ENCODE results near the gene KRTAP10-11. TPM values are rescaled to one million over a fixed set of nuclear protein-coding genes. Genes with fewer than 3 reads are reported as not detected.

The KRTAP10-11 gene
- total and polyA plus RNA-seq, 2 experiments from 2014 or later: not detected

DNA sequence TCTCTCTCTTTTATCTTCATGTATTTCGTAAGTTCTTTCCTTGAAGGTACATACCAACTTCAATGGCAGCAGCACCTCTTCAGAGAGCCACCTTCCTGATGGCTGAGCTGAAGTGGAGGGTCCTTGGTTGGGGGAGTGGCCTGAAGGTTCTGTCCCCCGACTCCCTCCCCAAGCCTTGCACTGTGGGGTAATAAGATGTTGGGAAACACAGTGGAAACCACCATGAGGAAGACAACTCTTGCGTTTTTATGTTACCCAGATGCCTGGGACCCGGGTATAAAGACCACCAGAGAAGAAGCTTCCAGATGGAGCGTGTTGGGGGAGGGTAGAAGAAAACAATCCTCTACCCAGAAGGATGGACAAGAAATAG is 12.3 kb downstream of the KRTAP10-11 start:
- Mint-ChIP-seq H3K27me3 (ENCODE audit: insufficient read depth, low read depth, poor library complexity) (peaks cover 8% of the 10 kb centered on the region), H3K4me1 (peaks cover 30% of the 10 kb centered on the region), H3K36me3 (ENCODE audit: low read depth) (peaks cover 9% of the 10 kb centered on the region; the same call in 2 of the 3 replicates), H3K4me3 (no peak overlapping the region), H3K9me3 (peaks cover 18% of the 10 kb centered on the region), H3K27ac (no peak overlapping the region)
- Histone ChIP-seq H4K20me1 (replicated peaks; ENCODE audit: insufficient read depth) (no peaks in the 10 kb centered on the region), H3K36me3 (ENCODE audit: insufficient read depth) (no peaks in the 10 kb centered on the region), H3K4me2 (0 out of 2 replicates have a peak overlapping the region, but pooled peaks have one; percentile 47), H3K4me1 (ENCODE audit: insufficient read depth) (peaks cover 31% of the 10 kb centered on the region), H2AFZ (peak overlapping the region; percentile 86), H3K79me2 (replicated peaks; ENCODE audit: insufficient read depth) (no peaks in the 10 kb centered on the region), H3F3A (replicated peaks; ENCODE audit: low read depth) (0 out of 2 replicates have a peak, but pooled peaks cover 3% of the 10 kb centered on the region), H3K9me2 (ENCODE audit: insufficient read depth) (no peaks in the 10 kb centered on the region), H3K4me3 (no peak overlapping the region), H3K27me3 (ENCODE audit: insufficient read depth) (no peaks in the 10 kb centered on the region), H3K27ac (ENCODE audit: low read depth) (no peak overlapping the region)
- no peak for DNase-seq (ENCODE audit: low spot score)
- no peak for ATAC-seq
- TF ChIP-seq, protein P1, sequence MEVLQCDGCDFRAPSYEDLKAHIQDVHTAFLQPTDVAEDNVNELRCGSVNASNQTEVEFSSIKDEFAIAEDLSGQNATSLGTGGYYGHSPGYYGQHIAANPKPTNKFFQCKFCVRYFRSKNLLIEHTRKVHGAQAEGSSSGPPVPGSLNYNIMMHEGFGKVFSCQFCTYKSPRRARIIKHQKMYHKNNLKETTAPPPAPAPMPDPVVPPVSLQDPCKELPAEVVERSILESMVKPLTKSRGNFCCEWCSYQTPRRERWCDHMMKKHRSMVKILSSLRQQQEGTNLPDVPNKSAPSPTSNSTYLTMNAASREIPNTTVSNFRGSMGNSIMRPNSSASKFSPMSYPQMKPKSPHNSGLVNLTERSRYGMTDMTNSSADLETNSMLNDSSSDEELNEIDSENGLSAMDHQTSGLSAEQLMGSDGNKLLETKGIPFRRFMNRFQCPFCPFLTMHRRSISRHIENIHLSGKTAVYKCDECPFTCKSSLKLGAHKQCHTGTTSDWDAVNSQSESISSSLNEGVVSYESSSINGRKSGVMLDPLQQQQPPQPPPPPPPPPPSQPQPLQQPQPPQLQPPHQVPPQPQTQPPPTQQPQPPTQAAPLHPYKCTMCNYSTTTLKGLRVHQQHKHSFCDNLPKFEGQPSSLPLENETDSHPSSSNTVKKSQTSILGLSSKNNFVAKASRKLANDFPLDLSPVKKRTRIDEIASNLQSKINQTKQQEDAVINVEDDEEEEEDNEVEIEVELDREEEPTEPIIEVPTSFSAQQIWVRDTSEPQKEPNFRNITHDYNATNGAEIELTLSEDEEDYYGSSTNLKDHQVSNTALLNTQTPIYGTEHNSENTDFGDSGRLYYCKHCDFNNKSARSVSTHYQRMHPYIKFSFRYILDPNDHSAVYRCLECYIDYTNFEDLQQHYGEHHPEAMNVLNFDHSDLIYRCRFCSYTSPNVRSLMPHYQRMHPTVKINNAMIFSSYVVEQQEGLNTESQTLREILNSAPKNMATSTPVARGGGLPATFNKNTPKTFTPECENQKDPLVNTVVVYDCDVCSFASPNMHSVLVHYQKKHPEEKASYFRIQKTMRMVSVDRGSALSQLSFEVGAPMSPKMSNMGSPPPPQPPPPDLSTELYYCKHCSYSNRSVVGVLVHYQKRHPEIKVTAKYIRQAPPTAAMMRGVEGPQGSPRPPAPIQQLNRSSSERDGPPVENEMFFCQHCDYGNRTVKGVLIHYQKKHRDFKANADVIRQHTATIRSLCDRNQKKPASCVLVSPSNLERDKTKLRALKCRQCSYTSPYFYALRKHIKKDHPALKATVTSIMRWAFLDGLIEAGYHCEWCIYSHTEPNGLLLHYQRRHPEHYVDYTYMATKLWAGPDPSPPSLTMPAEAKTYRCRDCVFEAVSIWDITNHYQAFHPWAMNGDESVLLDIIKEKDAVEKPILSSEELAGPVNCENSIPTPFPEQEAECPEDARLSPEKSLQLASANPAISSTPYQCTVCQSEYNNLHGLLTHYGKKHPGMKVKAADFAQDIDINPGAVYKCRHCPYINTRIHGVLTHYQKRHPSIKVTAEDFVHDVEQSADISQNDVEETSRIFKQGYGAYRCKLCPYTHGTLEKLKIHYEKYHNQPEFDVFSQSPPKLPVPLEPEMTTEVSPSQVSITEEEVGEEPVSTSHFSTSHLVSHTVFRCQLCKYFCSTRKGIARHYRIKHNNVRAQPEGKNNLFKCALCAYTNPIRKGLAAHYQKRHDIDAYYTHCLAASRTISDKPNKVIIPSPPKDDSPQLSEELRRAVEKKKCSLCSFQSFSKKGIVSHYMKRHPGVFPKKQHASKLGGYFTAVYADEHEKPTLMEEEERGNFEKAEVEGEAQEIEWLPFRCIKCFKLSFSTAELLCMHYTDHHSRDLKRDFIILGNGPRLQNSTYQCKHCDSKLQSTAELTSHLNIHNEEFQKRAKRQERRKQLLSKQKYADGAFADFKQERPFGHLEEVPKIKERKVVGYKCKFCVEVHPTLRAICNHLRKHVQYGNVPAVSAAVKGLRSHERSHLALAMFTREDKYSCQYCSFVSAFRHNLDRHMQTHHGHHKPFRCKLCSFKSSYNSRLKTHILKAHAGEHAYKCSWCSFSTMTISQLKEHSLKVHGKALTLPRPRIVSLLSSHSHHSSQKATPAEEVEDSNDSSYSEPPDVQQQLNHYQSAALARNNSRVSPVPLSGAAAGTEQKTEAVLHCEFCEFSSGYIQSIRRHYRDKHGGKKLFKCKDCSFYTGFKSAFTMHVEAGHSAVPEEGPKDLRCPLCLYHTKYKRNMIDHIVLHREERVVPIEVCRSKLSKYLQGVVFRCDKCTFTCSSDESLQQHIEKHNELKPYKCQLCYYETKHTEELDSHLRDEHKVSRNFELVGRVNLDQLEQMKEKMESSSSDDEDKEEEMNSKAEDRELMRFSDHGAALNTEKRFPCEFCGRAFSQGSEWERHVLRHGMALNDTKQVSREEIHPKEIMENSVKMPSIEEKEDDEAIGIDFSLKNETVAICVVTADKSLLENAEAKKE (CRISPR knock-in tag; IDR thresholded peaks at IDR 0.05): no peak
- TF ChIP-seq ZNF331 (CRISPR knock-in tag; IDR thresholded peaks at IDR 0.05; ENCODE audit: low read depth) (no peak), EZH2 (IDR thresholded peaks at IDR 0.05; ENCODE audit: low read depth, unreplicated experiment) (no peak), JUNB (IDR thresholded peaks at IDR 0.05; ENCODE audit: unreplicated experiment) (no peak), CREB1 (CRISPR knock-in tag; IDR thresholded peaks at IDR 0.05; ENCODE audit: low read depth) (no peak), ZNF114 (CRISPR knock-in tag; IDR thresholded peaks at IDR 0.05) (no peak), POLR2AphosphoS5 (IDR thresholded peaks at IDR 0.05; ENCODE audit: low read depth) (no peak), NANOG (IDR thresholded peaks at IDR 0.05; ENCODE audit: borderline replicate concordance) (no peak), STAT1 (IDR thresholded peaks at IDR 0.05; ENCODE audit: unreplicated experiment) (no peak), EZH2phosphoT487 (IDR thresholded peaks at IDR 0.05; ENCODE audit: unreplicated experiment) (no peak)
- TF ChIP-seq, protein P2, sequence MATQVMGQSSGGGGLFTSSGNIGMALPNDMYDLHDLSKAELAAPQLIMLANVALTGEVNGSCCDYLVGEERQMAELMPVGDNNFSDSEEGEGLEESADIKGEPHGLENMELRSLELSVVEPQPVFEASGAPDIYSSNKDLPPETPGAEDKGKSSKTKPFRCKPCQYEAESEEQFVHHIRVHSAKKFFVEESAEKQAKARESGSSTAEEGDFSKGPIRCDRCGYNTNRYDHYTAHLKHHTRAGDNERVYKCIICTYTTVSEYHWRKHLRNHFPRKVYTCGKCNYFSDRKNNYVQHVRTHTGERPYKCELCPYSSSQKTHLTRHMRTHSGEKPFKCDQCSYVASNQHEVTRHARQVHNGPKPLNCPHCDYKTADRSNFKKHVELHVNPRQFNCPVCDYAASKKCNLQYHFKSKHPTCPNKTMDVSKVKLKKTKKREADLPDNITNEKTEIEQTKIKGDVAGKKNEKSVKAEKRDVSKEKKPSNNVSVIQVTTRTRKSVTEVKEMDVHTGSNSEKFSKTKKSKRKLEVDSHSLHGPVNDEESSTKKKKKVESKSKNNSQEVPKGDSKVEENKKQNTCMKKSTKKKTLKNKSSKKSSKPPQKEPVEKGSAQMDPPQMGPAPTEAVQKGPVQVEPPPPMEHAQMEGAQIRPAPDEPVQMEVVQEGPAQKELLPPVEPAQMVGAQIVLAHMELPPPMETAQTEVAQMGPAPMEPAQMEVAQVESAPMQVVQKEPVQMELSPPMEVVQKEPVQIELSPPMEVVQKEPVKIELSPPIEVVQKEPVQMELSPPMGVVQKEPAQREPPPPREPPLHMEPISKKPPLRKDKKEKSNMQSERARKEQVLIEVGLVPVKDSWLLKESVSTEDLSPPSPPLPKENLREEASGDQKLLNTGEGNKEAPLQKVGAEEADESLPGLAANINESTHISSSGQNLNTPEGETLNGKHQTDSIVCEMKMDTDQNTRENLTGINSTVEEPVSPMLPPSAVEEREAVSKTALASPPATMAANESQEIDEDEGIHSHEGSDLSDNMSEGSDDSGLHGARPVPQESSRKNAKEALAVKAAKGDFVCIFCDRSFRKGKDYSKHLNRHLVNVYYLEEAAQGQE (IDR thresholded peaks at IDR 0.05; ENCODE audit: unreplicated experiment): no peak
- TF ChIP-seq, protein P3, sequence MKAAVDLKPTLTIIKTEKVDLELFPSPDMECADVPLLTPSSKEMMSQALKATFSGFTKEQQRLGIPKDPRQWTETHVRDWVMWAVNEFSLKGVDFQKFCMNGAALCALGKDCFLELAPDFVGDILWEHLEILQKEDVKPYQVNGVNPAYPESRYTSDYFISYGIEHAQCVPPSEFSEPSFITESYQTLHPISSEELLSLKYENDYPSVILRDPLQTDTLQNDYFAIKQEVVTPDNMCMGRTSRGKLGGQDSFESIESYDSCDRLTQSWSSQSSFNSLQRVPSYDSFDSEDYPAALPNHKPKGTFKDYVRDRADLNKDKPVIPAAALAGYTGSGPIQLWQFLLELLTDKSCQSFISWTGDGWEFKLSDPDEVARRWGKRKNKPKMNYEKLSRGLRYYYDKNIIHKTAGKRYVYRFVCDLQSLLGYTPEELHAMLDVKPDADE (IDR thresholded peaks at IDR 0.05): no peak
- TF ChIP-seq, protein P4, sequence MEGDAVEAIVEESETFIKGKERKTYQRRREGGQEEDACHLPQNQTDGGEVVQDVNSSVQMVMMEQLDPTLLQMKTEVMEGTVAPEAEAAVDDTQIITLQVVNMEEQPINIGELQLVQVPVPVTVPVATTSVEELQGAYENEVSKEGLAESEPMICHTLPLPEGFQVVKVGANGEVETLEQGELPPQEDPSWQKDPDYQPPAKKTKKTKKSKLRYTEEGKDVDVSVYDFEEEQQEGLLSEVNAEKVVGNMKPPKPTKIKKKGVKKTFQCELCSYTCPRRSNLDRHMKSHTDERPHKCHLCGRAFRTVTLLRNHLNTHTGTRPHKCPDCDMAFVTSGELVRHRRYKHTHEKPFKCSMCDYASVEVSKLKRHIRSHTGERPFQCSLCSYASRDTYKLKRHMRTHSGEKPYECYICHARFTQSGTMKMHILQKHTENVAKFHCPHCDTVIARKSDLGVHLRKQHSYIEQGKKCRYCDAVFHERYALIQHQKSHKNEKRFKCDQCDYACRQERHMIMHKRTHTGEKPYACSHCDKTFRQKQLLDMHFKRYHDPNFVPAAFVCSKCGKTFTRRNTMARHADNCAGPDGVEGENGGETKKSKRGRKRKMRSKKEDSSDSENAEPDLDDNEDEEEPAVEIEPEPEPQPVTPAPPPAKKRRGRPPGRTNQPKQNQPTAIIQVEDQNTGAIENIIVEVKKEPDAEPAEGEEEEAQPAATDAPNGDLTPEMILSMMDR (conservative IDR thresholded peaks at IDR 0.05; ENCODE audit: low read depth in 2 of 2): no peak

Measured in GM23338 (cell line).